ENCODE data around the gene EREG. TPM values are rescaled to one million over a fixed set of nuclear protein-coding genes. Genes with fewer than 3 reads are reported as not detected.

Gene EREG
- total RNA-seq, 1 experiment from 2014 or later = 498 TPM

- RAD21 ChIA-PET (ENCODE audit: low non-redundant PET in 1 of 2, low total read pairs in 2 of 2, uncharacterized antibody in 2 of 2, unreplicated experiment in 2 of 2) = no interaction called here
- intact Hi-C loops (cut with micrococcal nuclease) = loop anchor here (10.0 kb wide), 1 partner anchor 956 kb away; no protein-coding TSS in a partner anchor
- BruUV-seq (replicated peaks) = no TSS peak
Measured at GRCh38 chr4:74328501-74328900, 36.4 kb upstream of the EREG start.

More at GRCh38 chr4:74328501-74328900, 36.4 kb upstream of the EREG start:
- no peak overlapping the region for H2AFZ ChIP-seq (ENCODE audit: low read depth, low read length, poor library complexity, severe bottlenecking)
- ATAC-seq = no peak
- no peak for DNase-seq (ENCODE audit: low read depth, low spot score)
- H3K4me3 ChIP-seq (replicated peaks in 1 of 2; ENCODE audit: low read depth in 1 of 2, low read length in 2 of 2) = no peak overlapping the region
- no peak overlapping the region for H3K9ac ChIP-seq (ENCODE audit: low read length)
- no peaks in the 10 kb centered on the region for H3K79me2 ChIP-seq (ENCODE audit: insufficient read depth, low read length)
- no peaks in the 10 kb centered on the region for H3K36me3 ChIP-seq (ENCODE audit: control insufficient read depth in 1 of 2, insufficient read depth in 2 of 2, low read length in 2 of 2)
- H3K4me1 ChIP-seq (ENCODE audit: control insufficient read depth in 1 of 2, insufficient read depth in 2 of 2, low read length in 2 of 2) = peaks cover 6 to 59% of the 10 kb centered on the region in 2 experiments; a peak in 3 of 4 replicates
- H3K9me2 ChIP-seq (ENCODE audit: insufficient read depth) = no peaks in the 10 kb centered on the region; the same call in 1 of the 2 replicates
- no peak overlapping the region for H3K4me2 ChIP-seq (ENCODE audit: low read length)
- no peaks in the 10 kb centered on the region for H4K20me1 ChIP-seq (ENCODE audit: insufficient read depth)
- no peak overlapping the region for H3K27ac ChIP-seq (ENCODE audit: low read depth, low read length)
- no peaks in the 10 kb centered on the region for H3K9me3 ChIP-seq (ENCODE audit: control insufficient read depth in 1 of 2, insufficient read depth in 1 of 2, low read depth in 1 of 2, low read length in 2 of 2)
- POLR2A ChIA-PET = interaction anchor here (1.1 to 1.3 kb wide), 2 partner anchors 10 to 36 kb away, joined by 3 to 4 read pairs; partner anchors contain the start of gene EREG
- CTCF ChIA-PET = no interaction called here
- no peak for TF ChIP-seq FOSL1 (IDR thresholded peaks at IDR 0.05; ENCODE audit: low read depth)
- TF ChIP-seq EZH2phosphoT487 (IDR thresholded peaks at IDR 0.05; ENCODE audit: borderline replicate concordance) = no peak
- no peak for TF ChIP-seq POLR2A (IDR thresholded peaks at IDR 0.05; ENCODE audit: borderline replicate concordance, extremely low read depth, insufficient read depth, insufficient read length)
- TF ChIP-seq EZH2 (IDR thresholded peaks at IDR 0.05) = no peak
- no peak for TF ChIP-seq YY1 (IDR thresholded peaks at IDR 0.05; ENCODE audit: extremely low read depth, insufficient replicate concordance, low read depth, low read length)
- TF ChIP-seq ZNF274 (IDR thresholded peaks at IDR 0.05; ENCODE audit: low read depth, low read length) = no peak
- no peak for TF ChIP-seq RAD21 (IDR thresholded peaks at IDR 0.05; ENCODE audit: low read depth)
- no peak for TF ChIP-seq CTCF (IDR thresholded peaks at IDR 0.05 in 2 of 3, conservative IDR thresholded peaks at IDR 0.05 in 1 of 3; ENCODE audit: borderline replicate concordance in 1 of 3, insufficient read depth in 1 of 3, low read depth in 2 of 3, low read length in 2 of 3)
- no peaks in the 10 kb centered on the region for H3K27me3 ChIP-seq (ENCODE audit: insufficient read depth, low read length)

Measured in HCT116 (cell line).